ENCODE data around the gene MTA1.

Gene MTA1

DNA sequence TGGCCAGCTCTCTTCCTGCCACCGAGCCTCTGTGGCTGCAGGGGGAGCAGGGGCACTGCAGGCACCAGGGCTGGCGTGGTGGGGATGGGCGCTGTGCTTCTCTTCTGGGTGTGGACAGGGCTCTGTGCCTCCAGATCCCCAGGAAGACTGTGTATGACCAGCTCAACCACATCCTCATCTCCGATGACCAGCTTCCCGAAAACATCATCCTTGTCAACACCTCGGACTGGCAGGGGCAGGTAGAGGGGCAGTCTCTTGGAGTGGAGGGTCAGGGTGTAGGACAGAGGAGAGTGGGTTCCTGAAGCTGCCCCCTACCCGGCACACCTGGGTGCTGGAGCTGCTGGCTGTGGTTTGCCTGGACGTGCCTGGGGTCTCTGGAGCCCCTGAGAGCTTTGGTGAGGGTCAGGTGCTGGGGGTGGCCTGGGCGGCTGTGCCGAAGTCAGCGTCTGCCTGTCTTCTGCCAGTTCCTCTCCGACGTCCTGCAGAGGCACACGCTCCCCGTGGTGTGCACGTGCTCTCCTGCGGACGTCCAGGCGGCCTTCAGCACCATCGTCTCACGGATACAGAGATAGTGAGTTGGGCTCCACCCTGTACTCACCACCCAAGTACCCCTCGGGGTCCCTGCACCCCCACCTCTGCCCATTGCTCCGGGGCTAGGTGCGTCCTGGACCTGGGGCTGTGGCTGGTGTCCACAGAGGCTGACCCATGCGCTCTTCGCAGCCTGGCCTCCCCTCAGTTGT, 37.1 kb upstream of the MTA1 start:
- Histone ChIP-seq H3K27me3 (replicated peaks; ENCODE audit: control insufficient read depth, insufficient read depth, low read length) (no peaks in the 10 kb centered on the region), H3K9ac (ENCODE audit: low read length) (no peak overlapping the region), H3K36me3 (ENCODE audit: control insufficient read depth, insufficient read depth, low read length, severe bottlenecking) (peaks cover 26% of the 10 kb centered on the region), H3K4me3 (ENCODE audit: low read length) (no peak overlapping the region), H3K9me3 (ENCODE audit: control insufficient read depth, low read length) (no peaks in the 10 kb centered on the region), H3K4me1 (ENCODE audit: control insufficient read depth, insufficient read depth, low read length) (no peaks in the 10 kb centered on the region)
- DNase-seq (ENCODE audit: low read depth), result no peak

DNA sequence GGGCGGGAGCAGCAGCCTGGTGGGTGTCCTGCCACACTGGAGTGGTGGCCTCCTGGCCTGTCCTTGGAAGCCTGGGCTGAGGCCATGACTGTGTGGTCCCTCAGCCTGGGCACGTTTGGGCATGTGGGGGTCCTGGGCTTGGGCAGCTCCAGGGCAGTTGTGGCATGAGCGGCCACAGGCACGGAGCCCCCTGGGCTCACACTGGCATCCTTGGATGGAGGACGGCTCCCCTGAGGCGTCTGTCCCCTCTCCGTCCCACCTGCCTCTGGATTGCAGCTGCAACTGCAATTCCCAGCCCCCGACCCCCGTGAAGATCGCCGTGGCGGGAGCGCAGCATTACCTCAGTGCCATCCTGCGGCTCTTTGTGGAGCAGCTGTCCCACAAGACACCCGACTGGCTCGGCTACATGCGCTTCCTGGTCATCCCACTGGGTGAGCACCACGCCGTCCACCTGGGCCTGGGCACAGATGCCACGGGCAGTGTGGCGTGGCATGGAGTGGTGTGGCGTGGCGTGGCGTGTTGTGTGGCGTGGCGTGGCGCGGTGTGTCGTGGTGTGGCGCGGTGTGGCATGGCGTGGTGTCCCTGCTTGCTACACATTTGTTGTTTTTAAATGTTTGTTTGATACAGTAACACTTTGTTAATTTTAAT, 36.4 kb upstream of the MTA1 start:
- Histone ChIP-seq H3K4me3 (ENCODE audit: low read length) (no peak overlapping the region), H3K27me3 (replicated peaks; ENCODE audit: control insufficient read depth, insufficient read depth, low read length) (no peaks in the 10 kb centered on the region), H3K4me1 (ENCODE audit: control insufficient read depth, insufficient read depth, low read length) (no peaks in the 10 kb centered on the region), H3K9ac (ENCODE audit: low read length) (no peak overlapping the region), H3K36me3 (ENCODE audit: control insufficient read depth, insufficient read depth, low read length, severe bottlenecking) (peaks cover 26% of the 10 kb centered on the region), H3K9me3 (ENCODE audit: control insufficient read depth, low read length) (no peaks in the 10 kb centered on the region)
- DNase-seq (ENCODE audit: low read depth), result no peak

DNA sequence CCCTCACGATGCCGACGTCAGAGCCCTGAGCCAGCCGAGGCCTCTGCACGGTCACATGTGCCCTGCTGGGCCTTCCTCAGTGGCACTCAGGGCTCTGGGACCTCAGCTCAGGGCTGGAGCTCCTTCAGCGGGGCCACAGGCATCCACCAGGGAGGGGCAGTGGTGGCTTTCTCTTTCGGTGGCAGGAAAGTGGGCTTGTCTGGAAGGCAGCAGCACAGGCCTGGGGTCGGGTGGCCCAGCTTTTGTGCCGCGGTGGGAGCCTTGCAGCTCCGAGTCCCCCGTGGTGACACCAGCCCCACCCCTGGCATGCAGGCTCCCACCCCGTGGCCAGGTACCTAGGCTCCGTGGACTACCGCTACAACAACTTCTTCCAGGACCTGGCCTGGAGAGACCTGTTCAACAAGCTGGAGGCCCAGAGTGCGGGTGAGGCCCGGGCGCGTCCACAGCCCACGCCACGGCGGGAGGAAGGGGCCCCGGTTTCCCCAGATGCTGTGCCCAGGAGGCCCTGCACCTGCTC, 35.5 kb upstream of the MTA1 start:
- H3K36me3 ChIP-seq (ENCODE audit: control insufficient read depth, insufficient read depth, low read length, severe bottlenecking), result peaks cover 26% of the 10 kb centered on the region
- DNase-seq (ENCODE audit: low read depth), result no peak

DNA sequence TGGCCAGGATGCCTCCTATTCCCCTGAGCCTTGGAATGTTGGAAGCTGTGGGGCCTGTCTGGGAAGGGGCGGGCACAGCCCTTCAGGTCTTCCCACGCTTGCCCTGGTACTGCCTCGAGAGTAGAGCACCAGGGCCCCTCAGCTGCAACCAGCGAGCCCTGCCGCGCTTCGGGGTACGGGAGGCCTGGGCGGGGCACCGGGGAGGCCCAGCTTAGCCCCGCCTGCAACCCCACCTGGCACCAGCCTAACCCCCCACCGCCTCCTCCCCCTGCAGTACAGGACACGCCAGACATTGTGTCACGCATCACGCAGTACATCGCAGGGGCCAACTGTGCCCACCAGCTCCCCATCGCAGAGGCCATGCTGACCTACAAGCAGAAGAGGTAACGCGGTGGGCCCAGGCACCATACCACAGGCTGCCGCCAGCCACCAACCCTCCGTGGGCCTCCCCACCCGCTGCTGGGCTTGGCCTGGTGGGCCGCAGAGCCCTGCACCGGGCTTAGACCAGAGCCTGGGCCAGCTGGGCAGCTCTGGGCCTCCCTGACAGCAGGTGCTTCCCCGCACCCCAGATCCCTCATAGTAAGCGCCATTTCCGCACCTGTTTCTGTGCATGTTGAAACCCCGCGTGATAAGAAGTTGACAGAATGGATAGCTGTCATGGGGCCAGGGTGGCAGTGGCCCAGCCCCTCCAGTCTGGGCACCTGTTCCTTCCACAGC, 34.9 kb upstream of the MTA1 start:
- Histone ChIP-seq H3K4me1 (ENCODE audit: control insufficient read depth, insufficient read depth, low read length) (no peaks in the 10 kb centered on the region), H3K4me3 (ENCODE audit: low read length) (no peak overlapping the region), H3K27me3 (replicated peaks; ENCODE audit: control insufficient read depth, insufficient read depth, low read length) (no peaks in the 10 kb centered on the region), H3K9me3 (ENCODE audit: control insufficient read depth, low read length) (no peaks in the 10 kb centered on the region), H3K9ac (ENCODE audit: low read length) (no peak overlapping the region), H3K36me3 (ENCODE audit: control insufficient read depth, insufficient read depth, low read length, severe bottlenecking) (peaks cover 24% of the 10 kb centered on the region)
- no peak for DNase-seq (ENCODE audit: low read depth)

More for the DNA sequence above, 35.5 kb upstream of the MTA1 start:
- H3K9ac ChIP-seq (ENCODE audit: low read length), result no peak overlapping the region
- H3K27me3 ChIP-seq (replicated peaks; ENCODE audit: control insufficient read depth, insufficient read depth, low read length), result no peaks in the 10 kb centered on the region
- no peaks in the 10 kb centered on the region for H3K9me3 ChIP-seq (ENCODE audit: control insufficient read depth, low read length)
- H3K4me3 ChIP-seq (ENCODE audit: low read length), result no peak overlapping the region
- H3K4me1 ChIP-seq (ENCODE audit: control insufficient read depth, insufficient read depth, low read length), result no peaks in the 10 kb centered on the region

DNA sequence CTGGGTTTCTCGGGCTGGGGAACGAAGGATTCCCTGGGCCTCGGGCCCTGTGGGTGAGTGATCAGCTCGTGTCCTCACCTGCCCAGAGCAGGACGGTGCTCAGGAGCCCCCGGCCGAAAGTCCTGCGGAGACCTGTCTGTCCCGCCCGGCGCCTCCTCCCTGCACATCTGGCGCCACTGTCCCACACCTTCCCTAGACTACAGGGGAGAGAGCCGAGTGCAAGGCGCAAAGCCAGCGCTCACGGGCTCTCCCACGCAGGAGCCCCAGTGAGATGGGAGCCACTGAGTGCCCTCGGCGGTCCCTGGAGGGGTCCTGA, 34.3 kb upstream of the MTA1 start:
- DNase-seq (ENCODE audit: low read depth), result no peak
- H3K36me3 ChIP-seq (ENCODE audit: control insufficient read depth, insufficient read depth, low read length, severe bottlenecking), result peaks cover 21% of the 10 kb centered on the region
- H3K9me3 ChIP-seq (ENCODE audit: control insufficient read depth, low read length), result no peaks in the 10 kb centered on the region

DNA sequence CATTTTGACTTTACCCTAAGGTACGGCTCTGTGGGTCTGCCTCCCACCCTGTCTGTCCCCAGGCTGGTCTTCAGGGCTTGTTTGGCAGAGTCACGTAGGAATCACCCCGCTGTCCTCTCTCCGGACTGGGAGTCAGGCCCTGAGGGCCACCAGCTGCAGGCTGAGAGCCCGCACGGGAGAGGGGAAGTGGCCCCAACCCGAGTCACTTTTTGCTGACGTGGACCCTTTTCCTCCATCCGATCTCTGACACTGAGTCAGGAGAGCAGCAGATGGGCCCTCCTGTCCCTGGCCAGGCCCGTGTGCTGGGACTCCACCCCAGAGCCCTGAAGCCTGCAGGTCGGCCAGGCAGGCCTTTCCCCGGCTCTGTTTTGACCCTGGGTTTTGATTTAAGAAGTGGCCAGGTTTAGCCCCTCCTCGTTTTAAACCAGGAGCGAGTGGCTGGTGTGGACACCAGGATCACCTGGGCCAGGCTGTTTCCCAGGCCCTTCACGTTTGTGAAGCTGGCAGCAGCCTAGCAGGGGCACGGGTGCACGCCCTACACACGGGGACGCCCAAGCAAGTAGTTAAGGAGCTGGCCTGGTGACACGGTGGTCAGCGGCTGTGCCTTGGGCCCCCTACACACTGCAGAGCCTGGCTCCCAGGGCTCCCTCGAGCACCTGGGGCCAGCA, 33.8 kb upstream of the MTA1 start:
- H3K4me1 ChIP-seq (ENCODE audit: control insufficient read depth, insufficient read depth, low read length), result no peaks in the 10 kb centered on the region
- no peaks in the 10 kb centered on the region for H3K9me3 ChIP-seq (ENCODE audit: control insufficient read depth, low read length)
- H3K4me3 ChIP-seq (ENCODE audit: low read length), result no peak overlapping the region
- DNase-seq (ENCODE audit: low read depth), result no peak
- H3K27me3 ChIP-seq (replicated peaks; ENCODE audit: control insufficient read depth, insufficient read depth, low read length), result no peaks in the 10 kb centered on the region
- H3K36me3 ChIP-seq (ENCODE audit: control insufficient read depth, insufficient read depth, low read length, severe bottlenecking), result peaks cover 21% of the 10 kb centered on the region
- H3K9ac ChIP-seq (ENCODE audit: low read length), result no peak overlapping the region

More for the DNA sequence above, 34.3 kb upstream of the MTA1 start:
- H3K27me3 ChIP-seq (replicated peaks; ENCODE audit: control insufficient read depth, insufficient read depth, low read length), result no peaks in the 10 kb centered on the region
- no peak overlapping the region for H3K4me3 ChIP-seq (ENCODE audit: low read length)
- H3K4me1 ChIP-seq (ENCODE audit: control insufficient read depth, insufficient read depth, low read length), result no peaks in the 10 kb centered on the region
- H3K9ac ChIP-seq (ENCODE audit: low read length), result no peak overlapping the region

DNA sequence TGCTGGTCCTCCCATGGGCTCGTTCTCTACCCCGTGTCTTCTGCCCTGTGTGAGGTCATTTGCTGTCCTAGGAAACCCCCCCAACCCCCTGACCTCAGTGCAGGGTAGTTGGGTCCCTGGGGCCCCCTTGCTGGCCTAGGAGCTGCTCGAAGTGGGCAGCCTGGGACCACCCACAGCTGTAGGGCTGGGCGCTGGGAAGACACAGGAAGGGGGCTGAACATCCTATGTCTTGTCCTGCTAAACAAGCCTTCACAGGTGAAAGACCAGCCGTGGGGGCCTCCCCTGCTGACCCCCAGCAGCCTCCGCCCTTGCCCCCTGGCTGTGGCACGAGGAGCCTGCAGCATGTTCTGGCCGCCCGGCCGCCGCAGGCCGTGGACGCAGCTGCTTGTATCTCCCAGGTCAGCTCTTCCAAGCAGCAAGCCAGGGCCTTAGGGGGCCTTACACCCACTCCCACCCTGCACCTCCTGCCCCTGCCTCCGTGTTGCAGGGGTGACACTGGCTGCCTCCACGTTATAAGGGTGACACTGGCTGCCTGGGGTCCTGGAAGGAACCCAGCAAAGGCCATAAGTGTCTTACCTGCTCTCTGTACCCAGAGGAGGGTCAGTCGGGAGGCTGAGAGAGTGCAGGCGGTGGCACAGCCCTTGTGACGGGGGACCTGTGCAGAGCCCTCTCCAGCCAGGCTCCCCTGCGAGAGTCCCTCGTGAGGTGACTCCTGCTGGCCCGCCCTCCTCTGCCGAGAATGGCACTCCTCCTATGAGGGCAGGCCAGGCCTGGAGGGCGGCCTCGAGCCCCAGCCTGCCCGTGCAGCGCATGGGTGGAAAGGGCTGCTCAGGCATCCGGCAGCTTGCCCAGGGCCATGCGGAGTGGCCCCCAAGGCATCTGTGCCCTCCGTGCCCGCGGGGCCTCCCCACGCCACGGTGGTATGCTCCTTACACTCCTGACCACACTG, 32.8 kb upstream of the MTA1 start:
- no peaks in the 10 kb centered on the region for H3K9me3 ChIP-seq (ENCODE audit: control insufficient read depth, low read length)
- H3K9ac ChIP-seq (ENCODE audit: low read length), result no peak overlapping the region
- no peaks in the 10 kb centered on the region for H3K27me3 ChIP-seq (replicated peaks; ENCODE audit: control insufficient read depth, insufficient read depth, low read length)
- DNase-seq (ENCODE audit: low read depth), result no peak
- H3K4me3 ChIP-seq (ENCODE audit: low read length), result no peak overlapping the region
- peaks cover 21% of the 10 kb centered on the region for H3K36me3 ChIP-seq (ENCODE audit: control insufficient read depth, insufficient read depth, low read length, severe bottlenecking)
- H3K4me1 ChIP-seq (ENCODE audit: control insufficient read depth, insufficient read depth, low read length), result no peaks in the 10 kb centered on the region

DNA sequence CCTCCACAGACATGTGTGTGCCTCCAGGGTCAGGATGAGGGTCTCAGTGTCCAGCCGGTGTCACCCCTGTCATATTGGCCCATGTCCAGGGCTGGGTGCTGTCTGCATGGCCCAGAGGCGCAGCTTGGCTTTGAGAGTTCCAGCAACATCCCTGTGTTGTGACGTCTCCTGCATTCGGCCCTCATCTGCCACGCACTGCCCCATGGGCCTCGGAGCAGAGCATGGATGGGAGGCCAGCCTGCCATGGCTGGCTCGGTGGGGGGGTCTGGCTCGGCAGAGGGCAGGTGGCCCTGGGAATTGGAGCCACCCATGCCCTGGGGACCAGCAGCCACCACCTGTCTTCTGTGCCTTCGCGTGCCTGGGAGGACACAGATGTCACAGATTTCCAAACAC, 32.1 kb upstream of the MTA1 start:
- DNase-seq (ENCODE audit: low read depth), result no peak
- Histone ChIP-seq H3K36me3 (ENCODE audit: control insufficient read depth, insufficient read depth, low read length, severe bottlenecking) (peaks cover 17% of the 10 kb centered on the region), H3K27me3 (replicated peaks; ENCODE audit: control insufficient read depth, insufficient read depth, low read length) (no peaks in the 10 kb centered on the region)

DNA sequence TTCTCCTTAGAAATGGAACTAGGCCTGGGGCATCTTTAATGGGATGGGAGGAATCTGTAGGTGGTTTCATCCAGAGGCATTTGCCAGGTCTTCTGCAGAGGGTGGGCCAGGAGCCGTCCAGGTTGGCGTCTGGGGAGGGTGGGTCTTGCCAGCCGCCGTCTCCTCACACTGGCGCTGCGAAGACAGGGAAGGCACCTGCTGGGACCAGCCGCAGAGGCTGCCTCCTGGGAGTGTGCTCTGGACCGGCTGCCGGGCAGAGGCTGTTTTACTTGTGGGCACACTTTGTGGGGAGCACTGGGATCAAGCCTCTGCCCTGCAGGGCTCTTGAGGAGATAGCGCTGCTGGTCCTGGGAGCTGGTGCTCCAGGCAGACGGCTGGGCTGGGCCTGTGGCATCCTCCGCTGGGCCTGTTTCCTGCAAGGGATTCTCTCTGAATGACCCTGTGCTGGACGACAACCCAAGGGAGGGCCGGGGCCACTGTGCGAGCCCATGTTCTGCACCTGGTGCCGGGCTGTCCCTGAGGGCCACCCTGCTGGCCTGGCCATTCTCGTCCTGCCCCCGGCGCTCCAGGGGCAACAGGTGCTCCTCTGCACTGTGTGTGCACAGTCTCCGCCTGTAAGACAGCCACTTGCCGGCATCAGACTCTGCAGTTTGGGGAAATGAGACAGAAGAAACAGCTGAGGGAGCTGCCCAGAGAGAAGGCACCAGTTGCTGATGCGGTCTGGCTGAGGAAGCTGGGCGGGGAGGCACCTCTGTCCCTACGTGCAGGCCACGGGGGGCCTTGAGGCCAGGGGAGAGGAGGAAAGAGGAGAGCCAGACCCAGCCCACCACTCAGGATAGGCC, 31.3 kb upstream of the MTA1 start:
- Histone ChIP-seq H3K4me3 (ENCODE audit: low read length) (no peak overlapping the region), H3K4me1 (ENCODE audit: control insufficient read depth, insufficient read depth, low read length) (no peaks in the 10 kb centered on the region), H3K9me3 (ENCODE audit: control insufficient read depth, low read length) (no peaks in the 10 kb centered on the region), H3K36me3 (ENCODE audit: control insufficient read depth, insufficient read depth, low read length, severe bottlenecking) (peaks cover 14% of the 10 kb centered on the region), H3K27me3 (replicated peaks; ENCODE audit: control insufficient read depth, insufficient read depth, low read length) (no peaks in the 10 kb centered on the region), H3K9ac (ENCODE audit: low read length) (no peak overlapping the region)
- DNase-seq (ENCODE audit: low read depth), result no peak

More for the DNA sequence above, 32.1 kb upstream of the MTA1 start:
- no peaks in the 10 kb centered on the region for H3K4me1 ChIP-seq (ENCODE audit: control insufficient read depth, insufficient read depth, low read length)
- no peaks in the 10 kb centered on the region for H3K9me3 ChIP-seq (ENCODE audit: control insufficient read depth, low read length)
- no peak overlapping the region for H3K4me3 ChIP-seq (ENCODE audit: low read length)
- no peak overlapping the region for H3K9ac ChIP-seq (ENCODE audit: low read length)

DNA sequence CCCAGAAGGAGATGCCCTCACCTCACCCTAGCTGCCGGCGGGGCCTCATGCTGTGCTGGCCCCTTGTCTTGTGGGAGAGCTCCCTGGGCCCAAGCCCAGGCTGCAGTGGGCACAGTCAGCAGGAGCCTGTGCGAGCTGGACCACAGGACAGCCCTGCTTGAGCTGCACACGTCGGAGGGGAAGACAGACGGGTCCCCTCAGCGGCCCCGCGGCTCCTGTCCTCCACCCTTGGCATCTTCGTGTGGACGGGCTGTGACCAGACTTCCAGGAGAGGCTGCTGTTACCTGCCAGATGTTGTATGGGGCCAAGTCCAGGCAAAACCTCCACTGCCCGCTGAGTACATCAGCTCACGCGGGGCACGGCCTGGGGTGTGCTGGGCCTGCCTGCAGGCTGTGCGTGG, 30.7 kb upstream of the MTA1 start:
- Histone ChIP-seq H3K9ac (ENCODE audit: low read length) (no peak overlapping the region), H3K27me3 (replicated peaks; ENCODE audit: control insufficient read depth, insufficient read depth, low read length) (no peaks in the 10 kb centered on the region), H3K4me1 (ENCODE audit: control insufficient read depth, insufficient read depth, low read length) (no peaks in the 10 kb centered on the region), H3K36me3 (ENCODE audit: control insufficient read depth, insufficient read depth, low read length, severe bottlenecking) (peaks cover 14% of the 10 kb centered on the region), H3K9me3 (ENCODE audit: control insufficient read depth, low read length) (no peaks in the 10 kb centered on the region), H3K4me3 (ENCODE audit: low read length) (no peak overlapping the region)
- DNase-seq (ENCODE audit: low read depth), result no peak
